Esophagus muscularis mucosa (tissue), 4 donors: ENCODE data around the gene RSRC2. TPM values are rescaled to one million over a fixed set of nuclear protein-coding genes. Genes with fewer than 3 reads are reported as not detected.
"Not testable (repeated sequence)": the region's sequence is repeated elsewhere in the genome, so short reads cannot be mapped to it uniquely, and the experiment has no call there.

Source experiments
- DNase-seq: peaks from one replicate; pipeline ENCODE4 v3.0.0-alpha.2; 2017; ENCODE audit errors: extremely low spot score
- H3K27ac ChIP-seq, 4 donors: fragments of 200-600 bp; sonication (generic); replicated peaks in 1 of 4; 1 replicate in 3 of 4; 2 replicates in 1 of 4; pipeline ENCODE4 v1.5.1; 2016 to 2019; ENCODE audit warnings: mild to moderate bottlenecking in 1 of 4
- H3K27me3 ChIP-seq, 4 donors: fragments of 200-600 bp; sonication (generic); one replicate each; pipeline versions ENCODE4 v1.5.1 to v1.6.0; 2016 to 2019
- H3K36me3 ChIP-seq, 4 donors: fragments of 200-600 bp; sonication (generic); one replicate each; pipeline ENCODE4 v1.5.1; 2016 to 2019
- H3K4me1 ChIP-seq, 4 donors: fragments of 200-600 bp; sonication (generic); one replicate each; pipeline ENCODE4 v1.5.1; 2016 to 2019
- H3K4me3 ChIP-seq, 4 donors: fragments of 200-600 bp; sonication (generic); 1 replicate in 2 of 4; 2 replicates in 2 of 4; pipeline ENCODE4 v1.5.1; 2016 to 2019; ENCODE audit warnings: mild to moderate bottlenecking in 4 of 4, moderate library complexity in 1 of 4
- H3K9me3 ChIP-seq, 4 donors: fragments of 200-600 bp; sonication (generic); 1 replicate in 3 of 4; 2 replicates in 1 of 4; pipeline ENCODE4 v1.5.1; 2016 to 2019
- EP300 ChIP-seq: sonication (generic); formaldehyde crosslinking; IDR thresholded peaks from one replicate; pipeline ENCODE4 v1.6.1; 2017; ENCODE audit warnings: antibody characterized with exemption
- POLR2A ChIP-seq: fragments of 450-650 bp; IDR thresholded peaks from one replicate; pipeline ENCODE4 v1.6.1; 2017; ENCODE audit warnings: antibody characterized with exemption, moderate library complexity, mild to moderate bottlenecking, low read depth
- POLR2AphosphoS5 ChIP-seq, 2 donors: sonication (generic); formaldehyde crosslinking; IDR thresholded peaks; one replicate each; pipeline ENCODE4 v1.6.1; 2017; ENCODE audit warnings: antibody characterized with exemption in 2 of 2
- WGBS: methylation state at CpG from one replicate; pipeline ENCODE4 v1.1.5; 2018; 5-methylcytosine and 5-hydroxymethylcytosine counted together
- intact Hi-C: fragments of 100-400 bp; cut with DNase I; formaldehyde crosslinking; loops from one replicate; pipeline ENCODE4 v1.15.1; 2023
- total RNA-seq, 4 donors: library from RNA; depleted of rRNA; stranded (reverse); fragments of >200 nt; gene quantifications; one replicate each; pipeline versions ENCODE4 v1.1.0 to v1.2.1, GENCODE V29; 2016
- TF ChIP-seq, protein P1 (sequence below), 3 experiments: fragments of 200-600 bp in 2 of 3; fragments of 450-650 bp in 1 of 3; sonication (generic) in 2 of 3; IDR thresholded peaks; one replicate each; pipeline ENCODE4 v1.5.1; 2017 to 2019; ENCODE audit warnings: antibody characterized with exemption in 3 of 3, mild to moderate bottlenecking in 2 of 3, moderate library complexity in 1 of 3

The RSRC2 gene
- total RNA-seq, 4 donors from 2014 or later: 46.5 to 68.9 (median 48.6) TPM

DNA sequence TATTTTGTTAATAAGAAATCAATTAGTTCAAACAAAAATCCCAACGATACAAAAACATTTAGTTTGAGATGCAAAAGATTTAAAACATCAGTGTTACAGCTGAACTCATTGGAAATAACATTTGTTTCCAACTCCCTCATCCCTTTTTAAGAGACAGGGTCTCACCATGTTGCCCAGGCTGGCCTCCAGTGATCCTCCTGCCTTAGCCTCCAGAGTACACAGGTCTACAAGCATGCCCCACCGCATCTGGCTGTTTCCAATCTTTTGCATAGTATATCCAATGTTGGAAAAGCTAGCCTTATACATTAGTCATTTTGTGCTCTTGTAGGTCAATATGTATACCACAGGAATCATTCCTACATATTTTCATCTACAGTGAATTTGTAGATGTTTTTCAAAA lies 11.5 kb downstream of the RSRC2 start:
- H3K36me3 ChIP-seq: peaks cover 97 to 100% (median 99%) of the 10 kb centered on the region in 4 donors
- H3K9me3 ChIP-seq: no peaks in the 10 kb centered on the region
- no peak for TF ChIP-seq POLR2AphosphoS5 (IDR thresholded peaks at IDR 0.05)
- no peak for TF ChIP-seq POLR2A
- TF ChIP-seq, protein P1, sequence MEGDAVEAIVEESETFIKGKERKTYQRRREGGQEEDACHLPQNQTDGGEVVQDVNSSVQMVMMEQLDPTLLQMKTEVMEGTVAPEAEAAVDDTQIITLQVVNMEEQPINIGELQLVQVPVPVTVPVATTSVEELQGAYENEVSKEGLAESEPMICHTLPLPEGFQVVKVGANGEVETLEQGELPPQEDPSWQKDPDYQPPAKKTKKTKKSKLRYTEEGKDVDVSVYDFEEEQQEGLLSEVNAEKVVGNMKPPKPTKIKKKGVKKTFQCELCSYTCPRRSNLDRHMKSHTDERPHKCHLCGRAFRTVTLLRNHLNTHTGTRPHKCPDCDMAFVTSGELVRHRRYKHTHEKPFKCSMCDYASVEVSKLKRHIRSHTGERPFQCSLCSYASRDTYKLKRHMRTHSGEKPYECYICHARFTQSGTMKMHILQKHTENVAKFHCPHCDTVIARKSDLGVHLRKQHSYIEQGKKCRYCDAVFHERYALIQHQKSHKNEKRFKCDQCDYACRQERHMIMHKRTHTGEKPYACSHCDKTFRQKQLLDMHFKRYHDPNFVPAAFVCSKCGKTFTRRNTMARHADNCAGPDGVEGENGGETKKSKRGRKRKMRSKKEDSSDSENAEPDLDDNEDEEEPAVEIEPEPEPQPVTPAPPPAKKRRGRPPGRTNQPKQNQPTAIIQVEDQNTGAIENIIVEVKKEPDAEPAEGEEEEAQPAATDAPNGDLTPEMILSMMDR (IDR thresholded peaks at IDR 0.05): no peak
- 99% methylated on average over 2 of the region's 2 CpGs for WGBS
- no peak for DNase-seq
- H3K4me1 ChIP-seq: peaks cover 0 to 11% (median 4%) of the 10 kb centered on the region in 4 donors
- no peaks in the 10 kb centered on the region for H3K27me3 ChIP-seq
- intact Hi-C loops: no loop called here
- H3K27ac ChIP-seq: no peak overlapping the region
- no peak overlapping the region for H3K4me3 ChIP-seq

GRCh38 chr12:122513660-122514059 lies 13.1 kb downstream of the RSRC2 start:
- Histone ChIP-seq H3K27me3 (no peaks in the 10 kb centered on the region), H3K9me3 (no peaks in the 10 kb centered on the region), H3K36me3 (peaks cover 97 to 100% (median 99%) of the 10 kb centered on the region in 4 donors), H3K4me1 (peaks cover 0 to 6% (median 1%) of the 10 kb centered on the region in 4 donors), H3K27ac (no peak overlapping the region), H3K4me3 (no peak overlapping the region)
- DNase-seq: no peak
- intact Hi-C loops: no loop called here
- TF ChIP-seq POLR2AphosphoS5 (IDR thresholded peaks at IDR 0.05) (no peak), POLR2A (no peak), EP300 (no peak)
- TF ChIP-seq, protein P1 (IDR thresholded peaks at IDR 0.05): no peak
- 91% methylated on average over 4 of the region's 4 CpGs for WGBS

DNA sequence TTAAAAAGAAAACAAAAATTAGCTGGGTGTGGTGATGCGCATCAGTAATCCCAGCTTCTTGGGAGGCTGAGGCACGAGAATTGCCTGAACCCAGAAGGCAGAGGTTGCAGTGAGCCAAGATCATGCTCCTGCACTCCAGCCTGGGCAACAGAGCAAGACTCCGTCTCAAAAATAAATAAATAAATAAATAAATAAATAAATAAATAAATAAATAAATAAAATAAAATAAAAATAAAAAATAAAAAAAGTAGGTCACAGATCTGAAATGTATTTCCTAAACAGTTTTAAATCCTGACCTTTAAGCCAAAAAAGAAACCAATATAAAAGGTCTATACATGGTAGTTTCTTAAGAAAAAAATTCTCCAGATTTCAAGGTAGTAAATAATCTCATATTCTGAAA lies 13.7 kb downstream of the RSRC2 start:
- peaks cover 97 to 100% (median 99%) of the 10 kb centered on the region in 4 donors for H3K36me3 ChIP-seq
- H3K4me1 ChIP-seq, H3K27ac ChIP-seq, H3K4me3 ChIP-seq, H3K27me3 ChIP-seq, intact Hi-C loops, H3K9me3 ChIP-seq, DNase-seq: not testable (repeated sequence)
- WGBS: 94% methylated on average over 3 of the region's 3 CpGs

- peaks cover 97 to 100% (median 99%) of the 10 kb centered on the region in 4 donors for H3K36me3 ChIP-seq
- intact Hi-C loops: no loop called here
- H3K27ac ChIP-seq: no peak overlapping the region
- TF ChIP-seq EP300 (no peak), POLR2A (no peak), POLR2AphosphoS5 (IDR thresholded peaks at IDR 0.05) (no peak)
- TF ChIP-seq, protein P1 (IDR thresholded peaks at IDR 0.05): no peak
- no peak overlapping the region for H3K4me3 ChIP-seq
- H3K4me1 ChIP-seq: no peaks in the 10 kb centered on the region
- H3K9me3 ChIP-seq: no peaks in the 10 kb centered on the region
- WGBS: 93% methylated on average over 5 of the region's 5 CpGs
- H3K27me3 ChIP-seq: no peaks in the 10 kb centered on the region
- no peak for DNase-seq
Measured at GRCh38 chr12:122508163-122508562, 18.6 kb downstream of the RSRC2 start.

GRCh38 chr12:122506393-122506938 lies 20.3 kb downstream of the RSRC2 start:
- no peak overlapping the region for H3K4me3 ChIP-seq
- no peaks in the 10 kb centered on the region for H3K27me3 ChIP-seq
- intact Hi-C loops: no loop called here
- peaks cover 81 to 87% (median 85%) of the 10 kb centered on the region in 4 donors for H3K36me3 ChIP-seq
- H3K27ac ChIP-seq: no peak overlapping the region
- WGBS: 78% methylated on average over 5 of the region's 5 CpGs
- TF ChIP-seq POLR2A (no peak), EP300 (no peak), POLR2AphosphoS5 (IDR thresholded peaks at IDR 0.05) (no peak)
- TF ChIP-seq, protein P1 (IDR thresholded peaks at IDR 0.05): no peak
- H3K9me3 ChIP-seq: no peaks in the 10 kb centered on the region
- DNase-seq: no peak
- H3K4me1 ChIP-seq: peaks cover 0 to 2% (median under 1%) of the 10 kb centered on the region in 4 donors
